ENCODE data around the gene TNFRSF4.

The TNFRSF4 gene

GRCh38 chr1:1166642-1167397, 47.1 kb downstream of the TNFRSF4 start:
- DNase-seq = no peak

GRCh38 chr1:1165900-1166421, 48.0 kb downstream of the TNFRSF4 start:
- no peak for DNase-seq

GRCh38 chr1:1165485-1165884, 48.5 kb downstream of the TNFRSF4 start:
- DNase-seq = no peak

- no peak for DNase-seq
Observed at GRCh38 chr1:1164701-1165451, 49.1 kb downstream of the TNFRSF4 start.

- no peak for DNase-seq
Observed at GRCh38 chr1:1164361-1164700, 49.6 kb downstream of the TNFRSF4 start.

GRCh38 chr1:1163538-1164070, 50.3 kb downstream of the TNFRSF4 start:
- DNase-seq = no peak

- no peak for DNase-seq
Observed at GRCh38 chr1:1162597-1163537, 51.1 kb downstream of the TNFRSF4 start.

- no peak for DNase-seq
Observed at GRCh38 chr1:1161683-1162079, 52.3 kb downstream of the TNFRSF4 start.

Data from GF-D8 (cell line).